Testis (tissue), 3 donors: ENCODE data around the gene LIPG. TPM values are rescaled to one million over a fixed set of nuclear protein-coding genes. Genes with fewer than 3 reads are reported as not detected.

ENCODE experiments used
- DNase-seq: peaks from one replicate; pipeline ENCODE4 v3.0.0-alpha.2; 2019
- H3K27ac ChIP-seq, 2 donors: fragments of 200-600 bp; sonication (generic); one replicate each; pipeline ENCODE4 v1.5.1; 2019
- H3K27me3 ChIP-seq: fragments of 200-600 bp; sonication (generic); one replicate; pipeline ENCODE4 v1.5.1; 2019
- H3K36me3 ChIP-seq: fragments of 200-600 bp; sonication (generic); one replicate; pipeline ENCODE4 v1.5.1; 2017; ENCODE audit warnings: low read depth; ENCODE audit errors: missing control alignments
- H3K4me1 ChIP-seq: fragments of 200-600 bp; sonication (generic); one replicate; pipeline ENCODE4 v1.5.1; 2019
- H3K4me3 ChIP-seq, 2 donors: fragments of 200-600 bp; sonication (generic); one replicate each; pipeline ENCODE4 v1.5.1; 2017 to 2019
- H3K9me3 ChIP-seq: fragments of 200-600 bp; sonication (generic); one replicate; pipeline ENCODE4 v1.5.1; 2017
- CTCF ChIP-seq, 3 experiments: fragments of 450-650 bp in 2 of 3; fragments of 200-600 bp in 1 of 3; sonication (generic) in 1 of 3; IDR thresholded peaks; one replicate each; pipeline ENCODE4 v1.5.1; 2016 to 2019; ENCODE audit warnings: antibody characterized with exemption in 3 of 3, mild to moderate bottlenecking in 2 of 3, moderate library complexity in 1 of 3
- POLR2A ChIP-seq: fragments of 450-650 bp; IDR thresholded peaks from one replicate; pipeline ENCODE4 v1.6.1; 2017; ENCODE audit warnings: antibody characterized with exemption, mild to moderate bottlenecking, moderate library complexity
- WGBS, 2 donors: methylation state at CpG; one replicate each; pipeline ENCODE4 v1.1.5; 2018; 5-methylcytosine and 5-hydroxymethylcytosine counted together
- intact Hi-C: fragments of 100-400 bp; cut with DNase I; formaldehyde crosslinking; loops from one replicate; pipeline ENCODE4 v1.15.1; 2023; ENCODE audit warnings: low total_unique reads
- polyA plus RNA-seq: library from polyadenylated mRNA; stranded (reverse); fragments of 350-450 nt; fragmentation: Illumina TruSeq; extraction: RNeasy Lipid Tissue Mini Kit (QIAGEN cat#74804); gene quantifications from one replicate; pipeline ENCODE4 v1.2.3, GENCODE V29; 2014; ENCODE audit warnings: low read depth, low replicate concordance; ENCODE audit not compliant: insufficient read depth
- total RNA-seq, 2 donors: library from RNA; depleted of rRNA; stranded (reverse); fragments of >200 nt; gene quantifications; one replicate each; pipeline ENCODE4 v1.2.3, GENCODE V29; 2016

LIPG gene
- total and polyA plus RNA-seq, 3 donors from 2014 or later: 25.4 to 48.0 (median 35.2) TPM

GRCh38 chr18:49560624-49561288 lies 1.1 kb upstream of the LIPG start:
- Histone ChIP-seq H3K27me3 (no peaks in the 10 kb centered on the region), H3K9me3 (no peaks in the 10 kb centered on the region), H3K27ac (no peak overlapping the region), H3K4me3 (peak overlapping the region; percentile 27 to 37), H3K36me3 (no peaks in the 10 kb centered on the region), H3K4me1 (peaks cover 18% of the 10 kb centered on the region)
- intact Hi-C loops: no loop called here
- DNase-seq: peak; percentile 49
- TF ChIP-seq POLR2A: no peak
- TF ChIP-seq CTCF (IDR thresholded peaks at IDR 0.05): no peak
- WGBS, 2 donors: 0 to 1% methylated on average over 36 to 43 of the region's 46 CpGs

- Histone ChIP-seq H3K4me3 (peak overlapping the region in 1 of 2 donors; percentile 37), H3K9me3 (no peaks in the 10 kb centered on the region), H3K27me3 (no peaks in the 10 kb centered on the region), H3K27ac (no peak overlapping the region), H3K36me3 (no peaks in the 10 kb centered on the region), H3K4me1 (peaks cover 18% of the 10 kb centered on the region)
- TF ChIP-seq CTCF (IDR thresholded peaks at IDR 0.05) (no peak), POLR2A (no peak)
- WGBS, 2 donors: 36 to 44% methylated on average over 11 of the region's 11 CpGs
- intact Hi-C loops: no loop called here
- peak; percentile 59 for DNase-seq
These were observed 748 bp downstream of the LIPG start for GRCh38 chr18:49562481-49563129.

- Histone ChIP-seq H3K27me3 (no peaks in the 10 kb centered on the region), H3K36me3 (no peaks in the 10 kb centered on the region), H3K9me3 (no peaks in the 10 kb centered on the region), H3K4me1 (peaks cover 18% of the 10 kb centered on the region), H3K27ac (no peak overlapping the region), H3K4me3 (peak overlapping the region in 1 of 2 donors; percentile 37)
- intact Hi-C loops: no loop called here
- no peak for TF ChIP-seq POLR2A
- no peak for TF ChIP-seq CTCF (IDR thresholded peaks at IDR 0.05)
- peak; percentile 23 for DNase-seq
These were observed 1.3 kb downstream of the LIPG start for GRCh38 chr18:49563130-49563540.

- 86 to 92% methylated on average over 8 of the region's 8 CpGs for WGBS, 2 donors
- intact Hi-C loops: no loop called here
These were observed 2.1 kb downstream of the LIPG start for GRCh38 chr18:49563701-49564517.

More at GRCh38 chr18:49563701-49564517, 2.1 kb downstream of the LIPG start:
- H3K4me1 ChIP-seq: peaks cover 18% of the 10 kb centered on the region
- H3K4me3 ChIP-seq: no peak overlapping the region
- no peak overlapping the region for H3K27ac ChIP-seq
- no peaks in the 10 kb centered on the region for H3K36me3 ChIP-seq
- H3K9me3 ChIP-seq: no peaks in the 10 kb centered on the region
- no peaks in the 10 kb centered on the region for H3K27me3 ChIP-seq
- no peak for DNase-seq
- TF ChIP-seq POLR2A (no peak), CTCF (IDR thresholded peaks at IDR 0.05) (no peak)
